Measurements from ENCODE around the gene QRICH1.

QRICH1 gene

DNA sequence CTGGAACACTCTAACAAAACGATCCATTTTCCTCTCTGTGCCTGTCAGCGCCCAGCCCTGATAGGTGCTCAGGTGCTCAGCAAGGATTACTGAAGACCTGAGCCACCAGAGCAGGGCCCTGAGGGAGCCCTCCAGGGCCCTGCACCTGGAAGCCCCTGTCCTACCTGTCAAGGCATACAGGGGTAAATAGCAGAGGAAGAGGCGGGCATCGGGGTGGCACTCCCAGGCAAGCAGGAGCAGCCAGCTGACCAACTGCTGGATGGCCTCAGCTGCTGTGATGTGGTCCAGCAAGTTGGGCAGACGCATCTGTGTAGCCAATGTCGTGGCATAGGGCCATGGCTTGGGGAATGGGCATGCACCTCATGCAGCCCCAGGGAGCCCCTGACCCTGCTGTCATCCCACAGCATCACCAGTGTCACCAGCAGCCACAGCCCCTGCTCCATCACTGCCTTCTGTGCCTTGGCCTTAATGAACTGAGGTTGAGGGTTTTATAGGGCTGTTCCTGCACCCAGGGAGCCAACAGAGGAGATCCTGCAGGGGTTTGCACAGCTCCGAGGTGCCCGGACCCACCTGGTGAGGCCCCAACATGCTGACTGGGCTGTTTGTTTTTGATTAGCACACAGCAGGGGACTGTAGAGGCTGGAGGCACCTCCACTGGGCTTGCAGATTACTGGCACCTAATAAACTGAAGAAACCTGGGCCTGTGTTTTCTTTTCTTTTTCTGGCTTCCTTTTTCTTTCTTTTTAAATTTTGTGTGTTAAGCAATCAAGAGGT lies 94.6 kb downstream of the QRICH1 start:
- Mint-ChIP-seq H3K27me3 (ENCODE audit: low read depth) (no peaks in the 10 kb centered on the region), H3K9me3 (no peaks in the 10 kb centered on the region), H3K4me3 (no peak overlapping the region), H3K4me1 (no peaks in the 10 kb centered on the region), H3K36me3 (ENCODE audit: low read depth) (peaks cover 4% of the 10 kb centered on the region), H3K27ac (no peak overlapping the region)
- TF ChIP-seq, protein P1, sequence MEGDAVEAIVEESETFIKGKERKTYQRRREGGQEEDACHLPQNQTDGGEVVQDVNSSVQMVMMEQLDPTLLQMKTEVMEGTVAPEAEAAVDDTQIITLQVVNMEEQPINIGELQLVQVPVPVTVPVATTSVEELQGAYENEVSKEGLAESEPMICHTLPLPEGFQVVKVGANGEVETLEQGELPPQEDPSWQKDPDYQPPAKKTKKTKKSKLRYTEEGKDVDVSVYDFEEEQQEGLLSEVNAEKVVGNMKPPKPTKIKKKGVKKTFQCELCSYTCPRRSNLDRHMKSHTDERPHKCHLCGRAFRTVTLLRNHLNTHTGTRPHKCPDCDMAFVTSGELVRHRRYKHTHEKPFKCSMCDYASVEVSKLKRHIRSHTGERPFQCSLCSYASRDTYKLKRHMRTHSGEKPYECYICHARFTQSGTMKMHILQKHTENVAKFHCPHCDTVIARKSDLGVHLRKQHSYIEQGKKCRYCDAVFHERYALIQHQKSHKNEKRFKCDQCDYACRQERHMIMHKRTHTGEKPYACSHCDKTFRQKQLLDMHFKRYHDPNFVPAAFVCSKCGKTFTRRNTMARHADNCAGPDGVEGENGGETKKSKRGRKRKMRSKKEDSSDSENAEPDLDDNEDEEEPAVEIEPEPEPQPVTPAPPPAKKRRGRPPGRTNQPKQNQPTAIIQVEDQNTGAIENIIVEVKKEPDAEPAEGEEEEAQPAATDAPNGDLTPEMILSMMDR (IDR thresholded peaks at IDR 0.05; ENCODE audit: unreplicated experiment in 3 of 3): no peak

GRCh38 chr3:48997714-48998637 lies 95.9 kb downstream of the QRICH1 start:
- TF ChIP-seq, protein P1 (IDR thresholded peaks at IDR 0.05; ENCODE audit: unreplicated experiment in 3 of 3): no peak
- Mint-ChIP-seq H3K27ac (peak overlapping the region in 1 of 3 experiments; percentile 64), H3K4me1 (no peaks in the 10 kb centered on the region), H3K4me3 (no peak overlapping the region), H3K36me3 (ENCODE audit: low read depth) (peaks cover 7% of the 10 kb centered on the region), H3K27me3 (ENCODE audit: low read depth) (no peaks in the 10 kb centered on the region), H3K9me3 (no peaks in the 10 kb centered on the region)

DNA sequence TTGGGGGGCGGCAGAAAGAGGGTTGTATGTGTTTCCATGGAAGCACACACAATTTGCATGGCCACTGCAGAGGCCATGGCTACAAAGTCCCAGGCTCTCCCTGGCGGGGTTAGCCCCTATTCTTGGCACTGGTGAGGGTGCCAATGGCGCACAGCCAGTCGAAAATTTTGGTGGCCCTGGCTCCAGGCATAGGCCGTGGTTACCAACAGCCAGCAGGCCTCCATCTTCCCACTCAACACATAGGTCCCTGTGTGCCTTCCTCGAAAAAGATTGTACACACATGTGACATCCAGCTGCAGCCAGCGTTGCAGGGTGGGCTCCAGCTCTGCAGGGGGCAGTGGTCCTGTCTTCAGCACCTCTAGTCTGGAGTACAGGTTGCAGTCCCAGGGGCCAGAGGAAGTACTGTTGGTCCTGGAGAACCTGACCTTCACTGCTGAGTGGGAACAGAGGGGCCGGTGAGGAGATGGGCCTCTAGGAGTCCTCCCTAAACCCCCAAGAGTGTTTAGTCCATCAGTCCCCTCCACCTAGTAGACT lies 96.7 kb downstream of the QRICH1 start:
- no peaks in the 10 kb centered on the region for H3K27me3 Mint-ChIP-seq (ENCODE audit: low read depth)
- H3K4me1 Mint-ChIP-seq: no peaks in the 10 kb centered on the region
- H3K9me3 Mint-ChIP-seq: no peaks in the 10 kb centered on the region
- peaks cover 7% of the 10 kb centered on the region for H3K36me3 Mint-ChIP-seq (ENCODE audit: low read depth)
- H3K27ac Mint-ChIP-seq: no peak overlapping the region
- no peak overlapping the region for H3K4me3 Mint-ChIP-seq
- TF ChIP-seq, protein P1 (IDR thresholded peaks at IDR 0.05; ENCODE audit: unreplicated experiment in 3 of 3): no peak

- Mint-ChIP-seq H3K4me1 (peaks cover 5% of the 10 kb centered on the region), H3K27ac (no peak overlapping the region), H3K9me3 (no peaks in the 10 kb centered on the region), H3K27me3 (ENCODE audit: low read depth) (no peaks in the 10 kb centered on the region), H3K4me3 (no peak overlapping the region), H3K36me3 (ENCODE audit: low read depth) (peaks cover 7% of the 10 kb centered on the region)
- TF ChIP-seq, protein P1 (IDR thresholded peaks at IDR 0.05; ENCODE audit: unreplicated experiment in 3 of 3): no peak
Measured at GRCh38 chr3:48996640-48997039, 97.2 kb downstream of the QRICH1 start.

- Mint-ChIP-seq H3K4me3 (no peak overlapping the region), H3K9me3 (no peaks in the 10 kb centered on the region), H3K27me3 (ENCODE audit: low read depth) (no peaks in the 10 kb centered on the region), H3K4me1 (peaks cover 24% of the 10 kb centered on the region), H3K27ac (no peak overlapping the region), H3K36me3 (ENCODE audit: low read depth) (peaks cover 7% of the 10 kb centered on the region)
- TF ChIP-seq, protein P1 (IDR thresholded peaks at IDR 0.05; ENCODE audit: unreplicated experiment in 3 of 3): no peak
Measured at GRCh38 chr3:48993834-48994233, 100.0 kb downstream of the QRICH1 start.

Measured in nephron (organoid).